HG03378 (cell line): ENCODE data around the gene JPH3.
"Not testable (repeated sequence)": the region's sequence is repeated elsewhere in the genome, so short reads cannot be mapped to it uniquely, and the experiment has no call there.

ENCODE experiments used
- ATAC-seq: cut with Tn5 transposase; IDR thresholded peaks from one replicate; pipeline ENCODE4 v1.9.1; 2021; ENCODE audit warnings: mild to moderate bottlenecking, moderate library complexity; ENCODE audit not compliant: unreplicated experiment

JPH3 gene

DNA sequence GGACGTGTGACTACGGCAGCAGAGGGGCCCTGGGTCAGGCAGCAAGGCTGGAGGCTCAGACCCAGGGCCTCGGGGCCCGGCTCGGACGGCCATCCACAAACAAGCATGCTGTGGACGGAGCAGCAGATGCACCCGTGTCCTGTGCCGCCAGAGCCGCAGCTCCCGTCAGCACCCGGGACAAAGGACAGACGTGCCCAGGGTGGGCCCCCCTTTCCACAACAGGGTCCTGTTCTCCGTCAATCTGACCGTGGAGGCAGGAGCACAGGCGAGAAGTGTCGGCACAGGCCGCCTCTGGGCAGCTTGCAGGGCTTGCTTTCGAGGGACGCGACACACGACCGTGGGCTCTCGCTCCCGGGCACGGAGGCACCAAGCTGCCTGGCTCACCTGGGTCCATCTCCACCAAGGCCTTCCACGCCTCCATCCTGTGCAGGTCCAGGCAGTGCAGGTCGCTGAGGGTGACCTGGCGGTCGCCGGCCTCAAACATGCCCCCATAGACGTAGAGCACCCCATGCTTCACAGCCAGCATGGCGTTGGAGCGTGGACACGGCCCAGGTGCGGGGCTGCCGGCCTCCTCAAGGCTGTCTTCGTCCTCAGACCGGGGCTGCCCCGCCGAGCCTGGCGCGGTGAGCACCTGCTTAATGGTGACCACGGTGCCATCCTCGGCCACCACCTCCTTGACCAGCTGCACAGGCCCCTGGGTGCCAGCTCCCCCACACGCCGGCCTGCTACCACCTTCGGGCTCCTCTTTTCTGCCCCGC is 106.8 kb downstream of the JPH3 start:
- no peak for ATAC-seq

DNA sequence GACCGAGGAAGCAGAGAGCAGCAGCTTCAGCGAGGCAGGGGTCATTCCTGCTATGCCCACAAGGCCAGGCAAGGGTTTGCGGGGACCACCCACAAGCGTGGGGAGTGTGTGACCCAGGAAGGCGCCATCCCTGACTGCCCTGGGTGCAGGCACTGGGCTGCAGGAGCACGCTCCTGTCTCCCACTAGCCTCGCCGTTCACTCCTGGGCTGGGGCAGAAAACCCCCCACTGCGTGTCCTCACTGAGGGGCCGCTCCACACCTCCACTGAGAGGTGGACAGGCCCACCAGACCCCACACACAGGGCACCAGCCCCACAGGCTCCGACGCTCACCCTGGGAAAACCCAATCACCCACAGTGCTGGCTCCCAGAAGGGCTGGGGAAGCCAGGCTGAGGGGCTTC is 107.4 kb downstream of the JPH3 start:
- ATAC-seq: no peak

DNA sequence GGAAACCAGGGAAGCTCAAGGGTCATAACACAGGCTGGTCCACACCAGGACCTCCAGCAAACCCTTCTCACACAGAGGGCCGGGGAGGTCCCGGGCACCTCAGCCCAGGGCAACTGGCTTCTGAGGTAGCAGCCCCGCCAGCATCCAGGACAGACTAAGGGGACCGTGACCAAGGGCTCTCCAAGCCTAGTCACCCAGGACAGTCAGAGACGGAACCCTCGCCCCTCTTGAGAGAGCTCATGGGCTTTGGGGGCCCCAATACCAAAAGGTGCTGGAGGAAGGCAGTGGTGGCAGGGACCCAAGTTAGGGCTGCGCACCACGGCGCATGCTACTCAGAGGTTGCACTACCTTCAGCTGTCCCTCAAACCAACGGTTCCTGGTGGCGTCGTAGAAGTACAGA is 108.6 kb downstream of the JPH3 start:
- ATAC-seq: no peak

DNA sequence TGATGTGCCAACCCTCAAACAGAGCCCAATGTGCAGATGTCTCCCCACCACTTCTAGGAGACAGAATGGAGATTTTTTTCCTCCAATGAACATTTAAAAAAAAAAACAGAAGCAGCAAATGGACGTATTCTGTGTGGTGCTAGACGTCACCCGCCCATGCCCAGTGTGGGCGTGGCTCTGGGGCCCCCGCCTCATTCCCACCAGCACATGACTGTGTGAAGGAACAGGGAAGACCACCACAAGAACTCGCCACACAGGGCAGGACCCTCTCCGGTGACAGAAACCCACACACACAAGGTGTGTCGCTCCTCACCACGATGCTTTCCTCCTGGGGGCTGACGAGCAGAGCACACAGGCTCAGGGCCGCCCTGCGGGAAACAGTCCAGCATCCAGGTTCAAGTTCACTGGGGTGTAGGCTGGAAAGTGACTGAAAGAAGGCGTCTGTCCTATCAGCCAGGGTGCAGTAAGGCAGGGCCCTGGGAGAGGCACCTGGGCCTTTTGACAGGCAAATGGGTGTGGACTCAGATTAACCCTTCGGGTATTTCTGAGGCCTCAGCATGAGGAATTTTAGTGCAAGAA is 110.0 kb downstream of the JPH3 start:
- no peak for ATAC-seq

DNA sequence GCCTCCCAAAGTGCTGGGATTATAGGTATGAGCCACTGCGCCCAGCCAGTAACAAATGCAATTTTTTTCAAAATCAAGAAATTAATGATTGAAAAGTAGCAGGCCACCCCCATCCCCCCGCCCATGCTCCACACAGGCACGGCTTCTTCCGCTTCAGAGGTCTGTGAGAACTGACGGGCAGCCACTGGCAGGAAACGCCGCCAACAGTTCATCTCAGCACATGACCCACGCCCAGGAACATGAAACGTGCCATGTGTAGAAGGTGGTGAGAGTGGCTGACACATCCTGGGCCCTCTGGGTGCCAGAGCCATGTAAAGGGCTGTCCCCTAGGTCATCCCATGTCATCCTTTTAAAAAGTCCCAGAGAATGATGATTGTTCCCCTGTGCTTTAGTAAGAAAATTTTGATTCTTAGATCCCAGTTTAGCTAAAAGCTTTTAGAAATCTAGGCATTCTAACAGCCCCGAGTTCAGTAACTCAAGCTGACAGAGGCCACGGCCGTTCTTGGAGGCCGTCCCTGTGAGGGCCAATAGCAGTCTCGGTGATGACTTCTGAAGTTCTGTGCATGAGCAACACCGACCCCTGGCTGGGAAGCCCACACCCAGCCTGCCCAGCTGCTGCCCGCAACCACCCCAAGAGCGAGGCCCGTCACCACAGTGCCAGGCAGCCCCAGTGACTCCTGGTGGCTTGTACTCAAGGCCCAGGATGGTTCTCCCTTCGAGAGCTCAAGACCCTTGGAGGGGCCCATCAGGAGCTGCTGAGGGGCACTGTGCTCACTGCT is 111.3 kb downstream of the JPH3 start:
- ATAC-seq: no peak

DNA sequence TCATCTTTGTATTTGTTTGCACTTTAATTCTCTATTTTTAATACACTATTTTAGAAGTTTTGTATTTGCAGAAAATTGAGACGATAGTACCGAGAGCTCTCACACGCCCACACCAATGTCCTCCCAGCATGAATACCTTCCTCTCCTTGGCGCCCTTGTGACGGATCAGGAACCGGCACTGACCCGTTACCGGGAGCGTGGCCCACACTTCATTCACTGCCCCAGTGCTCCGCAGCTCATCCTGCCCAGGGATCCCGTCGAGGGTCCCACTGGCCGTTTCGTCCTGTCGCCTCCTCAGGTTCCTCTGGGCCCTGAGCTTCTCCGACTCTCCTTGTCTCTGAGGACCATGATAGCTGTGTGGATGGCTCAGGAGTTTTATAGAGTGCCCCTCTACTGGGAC is 112.9 kb downstream of the JPH3 start:
- no peak for ATAC-seq

DNA sequence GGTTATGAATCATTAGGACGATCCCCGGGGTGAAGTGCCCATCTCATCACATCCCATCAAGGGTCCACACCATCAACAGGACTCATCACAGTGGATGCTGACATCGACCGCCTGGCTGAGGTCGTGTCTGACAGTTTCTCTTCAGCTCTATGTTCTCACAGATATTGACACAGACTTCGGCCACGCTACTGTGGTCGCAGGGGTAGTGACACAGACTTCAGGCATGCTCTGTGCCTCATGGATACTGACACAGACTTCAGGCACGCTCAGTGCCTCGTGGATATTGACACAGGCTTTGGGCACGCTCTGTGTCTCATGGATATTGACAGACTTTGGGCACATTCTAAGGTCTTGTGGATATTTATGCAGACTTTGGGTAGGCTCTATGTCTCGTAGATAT is 113.3 kb downstream of the JPH3 start:
- ATAC-seq: no peak

DNA sequence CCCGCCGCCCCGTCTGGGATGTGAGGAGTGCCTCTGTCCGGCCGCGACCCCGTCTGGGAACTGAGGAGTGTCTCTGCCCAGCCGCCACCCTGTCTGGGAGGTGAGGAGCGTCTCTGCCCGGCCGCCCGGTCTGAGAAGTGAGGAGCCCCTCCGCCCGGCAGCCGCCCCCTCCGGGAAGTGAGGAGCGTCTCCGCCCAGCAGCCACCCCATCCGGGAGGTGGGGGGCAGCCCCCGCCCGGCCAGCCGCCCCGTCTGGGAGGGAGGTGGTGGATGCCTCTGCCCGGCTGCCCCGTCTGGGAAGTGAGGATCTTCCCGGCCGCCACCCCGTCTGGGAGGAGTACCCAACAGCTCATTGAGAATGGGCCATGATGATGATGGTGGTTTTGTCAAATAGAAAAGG is 116.5 kb downstream of the JPH3 start:
- ATAC-seq: not testable (repeated sequence)

DNA sequence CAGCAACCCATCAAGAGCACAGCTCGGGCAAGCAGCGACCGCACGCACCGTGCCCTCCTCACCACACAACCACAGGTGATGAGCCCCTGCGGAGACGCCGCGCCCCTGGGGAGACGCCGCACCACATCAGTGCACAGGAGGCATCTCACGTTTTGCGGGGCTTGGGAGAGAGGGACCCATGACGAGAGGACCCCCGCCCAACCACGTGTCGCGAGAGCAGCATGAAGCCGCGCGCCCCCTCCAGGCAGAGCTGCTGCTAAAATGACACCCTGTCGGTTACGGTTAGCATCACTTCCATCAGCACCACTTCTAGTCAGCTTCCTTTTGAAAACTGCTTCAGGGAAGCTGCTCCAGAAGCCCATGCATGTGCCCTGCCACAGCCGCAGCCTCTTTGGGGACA is 118.1 kb downstream of the JPH3 start:
- ATAC-seq: no peak

DNA sequence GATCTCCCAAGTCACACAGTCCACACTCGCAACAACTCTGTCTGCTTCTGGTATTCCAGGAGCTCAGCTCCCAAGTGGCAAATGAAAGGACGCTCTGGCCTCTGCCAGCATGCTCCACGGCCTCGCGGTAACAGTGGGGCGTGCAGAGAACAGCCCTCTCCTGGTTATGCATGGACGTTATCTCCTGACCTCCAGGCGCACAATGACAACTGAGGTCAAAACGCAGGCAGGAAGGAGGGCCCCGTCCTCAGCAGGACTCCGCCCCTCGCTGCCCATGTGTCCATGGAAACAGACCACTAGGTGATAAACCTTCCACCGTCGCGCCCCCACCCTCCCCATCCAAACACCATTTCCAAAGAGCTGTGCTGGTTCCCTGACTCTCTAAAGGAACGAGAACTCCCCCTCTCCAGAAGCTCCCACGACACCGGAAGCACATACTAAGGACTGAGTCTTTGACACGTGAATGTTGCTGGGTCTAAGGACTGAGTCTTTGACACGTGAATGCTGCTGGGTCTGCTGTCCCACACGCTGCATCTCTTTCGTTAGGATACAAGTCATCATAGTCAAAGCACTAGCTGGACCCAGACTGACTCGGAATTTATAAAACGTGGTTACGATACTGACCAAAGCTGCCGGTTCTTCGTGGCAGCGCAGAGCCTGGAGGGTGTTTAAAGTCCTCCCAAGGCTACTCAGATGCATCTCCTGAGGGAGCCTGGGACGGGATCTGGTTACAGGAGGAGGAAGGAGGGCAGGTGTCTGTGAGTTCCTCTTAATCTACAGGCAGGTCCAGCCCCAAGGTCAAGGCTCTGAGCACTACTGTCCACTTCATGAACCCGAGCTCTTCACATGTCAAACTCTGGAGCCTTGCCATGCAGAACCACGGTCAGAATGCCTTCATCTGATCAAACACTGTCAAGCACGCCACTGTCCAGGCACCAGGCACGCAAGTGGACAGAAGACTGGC is 119.6 kb downstream of the JPH3 start:
- ATAC-seq: no peak

DNA sequence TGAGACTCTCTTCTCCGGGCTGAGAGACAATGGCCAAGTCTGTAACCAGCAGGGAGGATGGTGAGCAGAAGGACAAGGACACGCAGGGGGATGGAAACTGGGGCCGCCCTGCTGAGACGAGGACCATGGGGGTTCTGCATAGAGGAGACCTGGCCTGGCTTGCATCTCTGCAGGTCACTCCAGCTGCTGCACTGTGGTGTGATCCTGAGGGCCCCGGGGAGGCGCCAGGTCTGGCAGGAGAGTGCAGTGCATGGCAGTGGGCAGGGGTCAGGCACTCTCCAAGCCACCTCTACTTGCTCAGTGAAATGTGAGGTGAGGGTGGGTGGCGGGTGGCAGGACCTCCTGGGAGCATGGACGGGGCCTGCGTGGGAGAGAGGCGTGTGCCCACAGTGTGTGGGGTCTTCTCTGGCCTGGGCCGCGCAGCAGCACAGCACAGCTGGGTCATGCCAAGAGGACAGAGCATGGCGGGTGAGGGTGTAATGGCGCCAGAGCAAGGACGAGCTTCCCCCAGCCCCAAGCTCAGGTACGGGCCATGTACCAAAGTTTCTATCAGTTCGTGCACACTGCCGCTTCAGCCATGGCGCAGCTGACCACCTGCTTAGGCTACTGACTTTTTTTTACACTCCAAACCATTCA is 120.4 kb downstream of the JPH3 start:
- ATAC-seq: no peak

DNA sequence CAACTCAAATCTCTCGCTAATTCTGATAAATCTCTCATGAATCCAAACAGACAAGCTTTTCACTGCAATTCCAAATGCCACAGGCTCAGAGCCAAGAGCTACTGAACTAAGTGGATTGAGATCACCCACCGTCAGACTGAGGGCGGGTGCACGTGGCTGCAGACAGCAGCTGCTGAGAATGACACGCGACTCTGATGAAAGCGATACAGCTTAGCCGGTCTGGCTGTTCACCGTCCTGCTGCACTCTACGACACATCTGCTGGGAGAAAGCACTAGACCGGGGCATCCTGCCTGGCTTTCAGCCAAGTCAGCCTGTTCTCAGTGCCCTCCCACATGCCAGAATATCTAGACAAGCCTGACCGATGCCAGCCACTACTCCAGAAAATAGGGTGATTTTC is 120.9 kb downstream of the JPH3 start:
- no peak for ATAC-seq

DNA sequence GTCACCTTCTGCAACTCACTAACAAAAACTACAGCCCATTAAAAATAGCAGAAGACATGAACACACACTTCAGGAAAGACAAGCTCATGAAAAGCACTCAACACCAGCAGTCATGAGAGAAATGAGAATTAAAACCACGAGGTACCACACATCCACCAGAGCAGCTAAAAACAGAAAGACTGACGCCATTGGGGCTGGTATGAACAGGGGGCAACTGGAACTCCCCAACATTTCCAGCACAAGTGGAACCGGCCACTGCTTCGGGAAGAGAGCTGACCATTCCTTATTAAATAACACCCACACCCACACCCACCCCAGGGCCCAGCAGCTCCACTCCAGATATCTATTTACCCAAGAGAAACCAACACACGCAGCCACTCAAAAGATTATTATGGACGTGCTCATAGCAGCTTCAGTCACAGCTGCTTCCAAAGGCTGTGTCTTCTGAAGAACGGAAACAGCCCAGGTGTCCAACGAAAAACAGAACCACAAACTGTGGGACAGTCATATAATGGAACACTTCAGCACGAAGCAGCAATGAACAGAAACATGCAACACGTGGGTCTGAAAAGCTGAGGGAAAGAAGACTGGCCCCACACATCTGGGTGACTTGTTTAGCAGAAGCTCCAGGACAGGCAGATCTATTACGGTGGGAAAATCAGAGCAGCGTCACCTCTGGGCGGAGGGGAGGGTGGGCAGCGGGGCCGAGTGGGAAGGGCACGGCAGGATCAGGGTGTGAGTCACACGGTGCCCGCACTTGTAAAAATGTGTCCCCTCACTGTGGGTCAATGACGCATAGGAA is 122.4 kb downstream of the JPH3 start:
- ATAC-seq: no peak

DNA sequence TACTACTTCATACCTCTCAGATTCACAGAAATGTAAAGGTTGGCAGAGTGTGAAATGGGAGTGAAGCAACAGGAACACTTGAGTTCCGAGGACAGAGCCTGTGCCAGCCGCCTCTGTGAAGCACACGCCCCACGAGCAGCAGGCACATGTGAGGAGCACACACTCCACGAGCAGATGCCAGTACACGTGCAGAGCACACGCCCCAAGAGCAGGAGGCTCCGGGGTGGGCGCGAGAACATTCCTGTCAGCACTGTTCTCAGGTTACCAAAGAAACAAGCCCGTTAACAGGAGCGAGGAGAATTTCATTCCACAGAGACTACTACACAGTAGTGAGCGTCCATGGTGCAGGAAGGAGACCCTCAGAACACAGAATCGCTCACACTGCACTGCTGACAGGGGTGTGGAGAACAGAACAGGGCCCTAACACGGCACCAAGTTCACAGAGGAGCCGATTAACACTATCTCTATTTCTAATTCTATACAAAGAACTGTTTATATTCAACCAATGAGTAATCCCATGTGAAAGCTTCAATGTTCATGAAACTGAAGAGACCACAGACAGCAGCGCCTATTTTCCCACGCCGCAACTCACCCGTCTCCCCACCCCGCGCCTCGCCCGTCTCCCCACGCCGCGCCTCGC is 123.4 kb downstream of the JPH3 start:
- ATAC-seq: no peak

DNA sequence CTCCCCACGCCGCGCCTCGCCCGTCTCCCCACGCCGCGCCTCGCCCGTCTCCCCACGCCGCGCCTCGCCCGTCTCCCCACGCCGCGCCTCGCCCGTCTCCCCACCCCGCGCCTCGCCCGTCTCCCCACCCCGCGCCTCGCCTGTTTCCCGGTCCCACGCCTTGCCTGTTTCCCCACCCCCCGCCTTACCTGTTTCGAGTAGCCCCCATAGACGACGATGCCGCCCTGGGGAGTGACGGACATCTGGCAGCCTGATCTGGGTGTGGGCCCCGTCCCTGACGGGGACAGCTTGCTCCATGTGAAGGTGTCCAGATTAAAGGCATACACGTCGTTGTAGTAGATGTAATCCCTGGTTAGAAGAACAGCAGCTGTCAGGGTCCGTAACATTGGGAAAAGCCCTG is 124.3 kb downstream of the JPH3 start:
- ATAC-seq: not testable (repeated sequence)

DNA sequence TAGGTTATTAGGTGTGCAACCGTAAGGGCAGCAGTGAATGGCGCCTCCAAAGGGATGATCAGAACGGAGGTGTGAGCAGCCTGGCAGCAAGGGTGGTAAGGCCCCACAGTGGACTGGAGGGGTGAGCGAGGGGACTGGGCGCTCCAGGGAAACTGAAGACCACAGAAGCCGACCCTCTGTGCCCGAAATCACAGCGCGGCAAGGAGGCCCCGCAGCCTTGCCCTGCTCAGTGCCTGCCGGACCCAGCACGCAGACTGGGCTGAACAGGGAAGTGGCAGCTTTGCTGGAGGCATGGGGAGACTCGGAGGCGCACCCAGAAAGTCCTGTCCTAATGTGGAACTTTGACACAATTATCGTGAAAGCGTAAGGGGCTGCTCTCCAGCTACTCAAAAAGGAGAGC is 125.0 kb downstream of the JPH3 start:
- no peak for ATAC-seq

DNA sequence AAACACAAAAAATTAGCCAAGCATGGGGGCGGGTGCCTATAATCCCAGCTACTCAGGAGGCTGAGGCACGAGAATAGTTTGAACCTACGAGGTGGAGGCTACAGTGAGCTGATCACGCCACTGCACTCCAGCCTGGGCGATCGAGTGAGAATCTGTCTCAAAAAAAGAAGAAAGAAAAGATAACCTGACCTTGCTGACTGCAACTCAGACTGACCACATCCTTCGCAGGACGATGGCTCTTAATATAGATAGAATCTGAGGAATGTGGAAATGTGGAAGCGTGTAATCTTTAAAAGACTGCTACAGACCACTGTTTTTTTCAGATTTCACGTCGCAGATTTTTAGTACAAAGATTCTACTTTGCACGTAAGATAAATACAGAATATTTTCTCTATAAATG is 125.7 kb downstream of the JPH3 start:
- ATAC-seq: no peak

DNA sequence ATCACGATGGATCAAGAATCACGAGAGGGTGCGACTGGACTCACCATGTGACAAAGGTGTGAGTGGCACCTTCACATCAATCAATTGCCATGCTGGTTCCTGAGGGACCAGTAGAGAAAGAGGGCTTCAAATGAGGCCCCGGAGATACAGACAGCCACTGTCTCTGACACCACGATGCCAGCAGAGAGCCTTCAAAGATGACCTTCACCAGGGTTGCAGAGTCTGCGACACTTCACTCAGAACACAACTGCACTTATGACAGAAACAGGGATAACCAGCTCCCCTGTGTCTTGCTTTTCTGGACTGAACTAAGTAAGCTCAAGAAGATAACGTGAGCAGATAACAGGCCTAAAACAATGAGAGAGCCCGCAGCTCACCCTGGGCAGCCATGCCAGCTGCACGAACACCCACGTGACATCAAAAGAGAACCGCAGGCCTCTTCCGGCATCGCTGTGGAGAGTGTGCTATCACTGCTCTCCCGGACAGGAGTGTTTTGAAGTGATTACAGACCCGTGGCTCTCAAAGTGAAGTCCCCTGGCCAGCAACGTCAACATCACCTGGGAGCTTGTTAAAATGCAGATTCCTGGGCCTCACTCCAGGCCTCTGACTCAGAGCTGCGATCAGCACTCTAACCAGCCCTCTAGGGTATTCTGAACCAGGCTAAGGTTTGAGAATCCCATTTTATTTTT is 127.1 kb downstream of the JPH3 start:
- no peak for ATAC-seq

DNA sequence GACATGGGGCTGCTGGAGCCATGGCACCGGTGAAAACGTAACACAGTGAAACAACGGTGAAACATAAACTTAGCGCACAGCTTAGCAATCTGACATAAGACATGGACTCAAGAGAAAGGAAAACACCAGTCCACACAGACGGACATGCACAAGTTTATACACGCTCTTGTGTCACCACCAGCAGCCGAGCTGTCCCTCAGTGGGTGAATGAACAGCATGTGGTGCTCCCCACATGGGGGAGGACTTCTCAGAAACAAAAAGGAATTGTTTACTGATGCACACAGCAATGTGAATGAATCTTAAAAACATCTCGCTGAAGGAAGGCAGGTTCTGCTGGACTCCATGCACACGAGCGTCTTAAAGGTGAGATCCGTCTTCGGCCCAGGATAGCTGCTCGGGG is 129.3 kb downstream of the JPH3 start:
- no peak for ATAC-seq
